Activated naive CD4-positive, alpha-beta T cell treated with anti-CD3 and anti-CD28 coated beads, Interleukin-2, amount 10 ng/mL, durations not matched to agents 7 days and 5 days (primary cell): ENCODE measurements around the gene UGT1A1.

Experiments used
- CTCF ChIA-PET: fragments of 350-600 bp; sonication (Branson Sonifier 250); formaldehyde crosslinking; loops from one replicate; lab custom pipeline; 2021; ENCODE audit warnings: antibody characterized with exemption; lab: Charles Lee
- DNase-seq: peaks from one replicate; pipeline ENCODE4 v3.0.0-alpha.2; 2020
- H3K27ac Mint-ChIP-seq: one replicate; pipeline ENCODE4 v1.8.0; 2021; ENCODE audit warnings: mild to moderate bottlenecking, moderate library complexity, mixed read lengths
- H3K27me3 Mint-ChIP-seq: one replicate; pipeline ENCODE4 v1.8.0; 2021; ENCODE audit warnings: mild to moderate bottlenecking, mixed read lengths
- H3K36me3 Mint-ChIP-seq: one replicate; pipeline ENCODE4 v1.8.0; 2021; ENCODE audit warnings: mixed read lengths
- H3K4me1 Mint-ChIP-seq: one replicate; pipeline ENCODE4 v1.8.0; 2021; ENCODE audit warnings: mixed read lengths
- H3K4me3 Mint-ChIP-seq: one replicate; pipeline ENCODE4 v1.8.0; 2021; ENCODE audit warnings: mild to moderate bottlenecking, moderate library complexity, mixed read lengths
- H3K9me3 Mint-ChIP-seq: one replicate; pipeline ENCODE4 v1.8.0; 2021; ENCODE audit warnings: mixed read lengths

UGT1A1 gene

DNA sequence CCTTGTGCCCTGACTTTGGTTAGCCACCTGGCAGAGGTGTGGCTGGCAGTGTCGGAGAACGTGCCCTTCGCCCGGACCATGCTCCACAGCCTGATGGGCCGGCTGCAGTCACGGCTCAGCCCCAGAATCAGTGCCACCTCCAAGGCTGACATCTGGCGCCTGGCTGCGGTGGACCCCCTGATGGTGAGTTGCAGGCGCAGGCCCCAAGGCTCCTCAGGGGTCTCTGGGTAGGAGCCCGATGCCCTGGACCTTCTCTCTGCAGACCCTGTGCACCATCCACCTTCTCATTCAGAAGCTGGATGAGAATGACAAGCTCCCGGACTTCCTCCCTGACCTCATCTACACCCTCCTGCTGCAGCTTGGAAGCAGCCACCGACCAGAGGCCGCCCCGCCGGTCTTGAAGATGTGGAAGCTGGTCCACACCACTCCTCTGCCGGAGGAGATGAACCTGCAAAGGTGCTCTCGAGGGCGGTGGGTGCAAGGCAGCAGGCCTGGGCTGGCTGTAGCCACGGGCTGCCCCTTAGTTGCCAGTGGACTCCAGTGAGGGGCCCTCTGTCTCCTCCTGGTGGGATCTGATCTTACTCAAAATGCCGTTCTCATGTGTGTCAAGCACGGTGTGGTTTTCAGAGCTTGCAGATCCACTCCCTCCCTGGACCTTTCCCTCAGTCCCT is 62.2 kb downstream of the UGT1A1 start:
- H3K4me1 Mint-ChIP-seq: no peaks in the 10 kb centered on the region
- H3K9me3 Mint-ChIP-seq: no peaks in the 10 kb centered on the region
- H3K36me3 Mint-ChIP-seq: no peaks in the 10 kb centered on the region
- H3K27ac Mint-ChIP-seq: no peak overlapping the region
- H3K4me3 Mint-ChIP-seq: no peak overlapping the region
- DNase-seq: peak; percentile 17
- peaks cover 17% of the 10 kb centered on the region for H3K27me3 Mint-ChIP-seq
- CTCF ChIA-PET: no interaction called here
